ENCODE results near the gene ALG13.

GRCh38 chrX:111728096-111728495 lies 47.1 kb downstream of the ALG13 start:
- no peak for TF ChIP-seq CTCF (IDR thresholded peaks at IDR 0.05)
- TF ChIP-seq POLR2AphosphoS5 (IDR thresholded peaks at IDR 0.05), result no peak
